Mucosa of stomach (tissue), 1 donor: ENCODE results near the gene PTBP3.
"Not testable (repeated sequence)": the region's sequence is repeated elsewhere in the genome, so short reads cannot be mapped to it uniquely, and the experiment has no call there.

Experiments
- H3K27me3 ChIP-seq: one replicate; pipeline ENCODE4 v1.7.0; 2013; ENCODE audit warnings: mild to moderate bottlenecking, low read length; ENCODE audit not compliant: control insufficient read depth, insufficient read depth
- H3K36me3 ChIP-seq: one replicate; pipeline ENCODE4 v1.7.0; 2013; ENCODE audit warnings: low read length; ENCODE audit not compliant: control insufficient read depth, insufficient read depth
- H3K4me1 ChIP-seq: one replicate; pipeline ENCODE4 v1.7.0; 2013; ENCODE audit warnings: mild to moderate bottlenecking, low read length; ENCODE audit not compliant: control insufficient read depth, insufficient read depth
- H3K4me3 ChIP-seq: one replicate; pipeline ENCODE4 v1.7.0; 2013; ENCODE audit warnings: low read length
- H3K9ac ChIP-seq: one replicate; pipeline ENCODE4 v1.7.0; 2013; ENCODE audit warnings: mild to moderate bottlenecking, low read length, moderate library complexity
- H3K9me3 ChIP-seq: one replicate; pipeline ENCODE4 v1.7.0; 2013; ENCODE audit warnings: mild to moderate bottlenecking, low read length, moderate library complexity; ENCODE audit not compliant: control insufficient read depth
- donor health status: Pancreatic carcinoma.

PTBP3 gene

DNA sequence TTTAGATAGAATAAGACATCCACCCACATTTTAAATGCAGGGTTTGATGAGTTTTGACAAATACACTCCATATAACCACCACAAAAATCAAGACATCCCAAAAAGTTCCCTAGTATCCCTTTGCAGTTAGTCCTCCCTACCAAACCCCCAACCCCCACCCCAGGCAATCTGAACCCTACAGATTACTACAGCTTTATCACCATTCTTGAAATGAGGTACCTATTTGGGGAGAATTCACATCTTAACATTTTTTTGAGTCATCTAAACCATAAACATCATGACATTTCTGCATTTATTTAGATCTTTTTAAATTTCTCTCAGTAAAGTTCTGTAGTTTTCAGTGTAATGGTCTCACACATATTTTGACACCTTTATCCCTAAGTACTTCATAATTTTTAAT, 53.9 kb downstream of the PTBP3 start:
- Histone ChIP-seq H3K9me3 (no peaks in the 10 kb centered on the region), H3K4me1 (peaks cover 4% of the 10 kb centered on the region), H3K36me3 (no peaks in the 10 kb centered on the region), H3K9ac (no peak overlapping the region), H3K4me3 (no peak overlapping the region), H3K27me3 (no peaks in the 10 kb centered on the region)

DNA sequence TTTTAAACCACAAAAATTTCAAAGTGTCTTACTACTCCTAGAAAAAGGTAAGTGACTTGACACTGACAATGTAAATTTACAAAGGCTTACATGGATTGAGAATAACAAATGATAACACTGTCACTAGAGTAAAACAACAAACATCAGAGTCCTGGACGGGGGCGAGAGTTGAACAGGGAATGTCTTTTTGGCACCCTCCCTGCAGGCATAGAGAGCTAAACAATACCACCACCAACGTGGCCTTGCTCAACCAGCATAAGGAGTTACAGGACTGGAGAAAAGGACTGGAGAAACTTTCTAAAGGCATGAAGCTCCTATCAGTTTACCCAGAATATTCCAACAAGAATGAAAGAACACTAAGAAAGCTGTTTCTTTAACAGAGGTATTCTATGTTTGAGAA, 55.3 kb downstream of the PTBP3 start:
- H3K27me3 ChIP-seq, result no peaks in the 10 kb centered on the region
- H3K36me3 ChIP-seq, result no peaks in the 10 kb centered on the region
- no peak overlapping the region for H3K9ac ChIP-seq
- H3K4me3 ChIP-seq, result no peak overlapping the region
- H3K4me1 ChIP-seq, result peaks cover 4% of the 10 kb centered on the region
- no peaks in the 10 kb centered on the region for H3K9me3 ChIP-seq

DNA sequence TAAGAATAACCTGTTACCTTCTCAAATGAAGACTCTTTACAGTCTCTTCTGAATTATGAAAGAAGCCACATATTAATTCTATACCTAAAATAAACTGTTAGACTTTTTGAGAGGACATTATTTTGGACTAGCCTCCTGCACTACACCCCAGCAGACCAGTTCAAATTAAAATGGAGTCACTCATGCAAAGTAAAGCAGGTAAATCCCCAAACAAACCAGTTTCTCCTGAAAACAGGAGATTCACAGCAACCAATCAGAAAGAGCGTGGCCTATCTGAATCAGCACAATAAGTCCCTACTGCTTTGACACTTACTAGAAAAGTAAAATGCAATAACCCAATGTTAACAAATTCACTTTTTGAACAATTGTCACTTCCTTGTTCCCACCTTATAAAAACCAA, 58.8 kb downstream of the PTBP3 start:
- Histone ChIP-seq H3K4me3 (no peak overlapping the region), H3K36me3 (no peaks in the 10 kb centered on the region), H3K9ac (no peak overlapping the region), H3K9me3 (no peaks in the 10 kb centered on the region), H3K4me1 (peaks cover 21% of the 10 kb centered on the region), H3K27me3 (no peaks in the 10 kb centered on the region)

DNA sequence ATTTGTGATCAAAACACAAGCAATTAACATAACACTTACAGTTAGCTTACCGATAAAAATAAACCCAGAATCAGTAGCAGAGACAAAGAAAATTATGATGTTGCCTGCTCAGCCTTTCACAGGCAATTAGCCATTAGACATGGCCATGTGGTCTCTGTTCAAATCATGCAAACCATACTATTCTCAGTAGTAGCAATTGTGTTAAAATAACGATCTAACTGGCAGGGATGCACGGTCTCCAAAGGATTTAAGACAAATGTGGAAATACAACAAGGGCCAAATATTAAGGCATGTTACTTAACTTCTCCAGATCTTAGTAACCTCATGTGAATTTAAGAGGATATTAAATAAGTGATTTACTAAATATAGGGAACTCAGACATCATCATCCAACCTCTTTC, 59.5 kb downstream of the PTBP3 start:
- peaks cover 21% of the 10 kb centered on the region for H3K4me1 ChIP-seq
- H3K9me3 ChIP-seq, result no peaks in the 10 kb centered on the region
- H3K36me3 ChIP-seq, result no peaks in the 10 kb centered on the region
- H3K27me3 ChIP-seq, result no peaks in the 10 kb centered on the region
- no peak overlapping the region for H3K4me3 ChIP-seq
- H3K9ac ChIP-seq, result no peak overlapping the region

DNA sequence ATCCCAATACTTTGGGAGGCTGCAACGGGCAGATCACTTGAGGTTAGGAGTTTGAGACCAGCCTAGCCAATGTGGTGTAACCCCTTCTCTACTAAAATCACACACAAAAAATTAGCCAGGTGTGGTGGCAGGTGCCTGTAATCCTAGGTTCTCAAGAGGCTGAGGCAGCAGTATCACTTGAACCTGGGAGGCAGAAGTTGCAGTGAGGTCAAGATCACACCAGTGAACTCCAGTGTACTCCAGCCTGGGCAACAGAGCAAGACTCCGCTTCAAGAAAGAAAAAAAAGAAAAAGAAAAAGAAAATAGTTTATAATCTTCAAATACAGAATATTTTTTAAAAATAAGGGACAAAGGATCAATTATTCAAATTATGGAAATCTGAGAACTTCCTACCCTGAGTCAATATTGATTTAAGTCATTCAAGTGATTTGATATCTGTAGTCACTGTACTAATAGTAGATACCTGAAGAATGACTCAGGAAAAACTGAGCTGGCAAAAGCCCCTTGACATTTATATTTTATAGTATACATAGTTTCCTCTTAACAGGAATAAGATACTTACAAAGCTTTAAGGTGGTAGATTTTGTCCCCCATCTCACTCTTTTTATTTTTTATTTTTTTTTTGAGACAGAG, 61.8 kb downstream of the PTBP3 start:
- Histone ChIP-seq H3K4me1 (peaks cover 17% of the 10 kb centered on the region), H3K36me3 (no peaks in the 10 kb centered on the region), H3K27me3 (no peaks in the 10 kb centered on the region), H3K9me3 (no peaks in the 10 kb centered on the region), H3K9ac (no peak overlapping the region), H3K4me3 (no peak overlapping the region)

DNA sequence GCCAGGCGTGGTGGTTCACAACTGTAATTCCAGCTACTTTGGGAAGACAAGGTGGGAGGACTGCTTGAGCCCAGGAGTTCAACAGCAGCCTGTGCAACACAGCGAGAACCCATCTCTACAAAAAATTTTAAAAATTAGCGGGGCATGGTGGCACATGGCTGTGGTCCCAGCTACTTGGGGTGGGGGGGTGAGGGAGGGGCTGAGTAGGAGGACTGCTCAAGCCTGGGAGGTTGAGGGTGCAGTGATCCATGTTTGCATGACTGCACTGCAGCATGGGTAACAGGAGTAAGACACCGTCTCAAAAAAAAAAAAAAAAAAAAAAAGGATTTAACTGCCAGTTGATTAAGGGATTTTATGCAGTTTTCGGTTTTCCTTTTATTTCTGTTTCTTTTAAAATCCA, 65.0 kb downstream of the PTBP3 start:
- H3K4me1 ChIP-seq, result peaks cover 17% of the 10 kb centered on the region
- H3K36me3 ChIP-seq, result no peaks in the 10 kb centered on the region
- H3K9me3 ChIP-seq, result no peaks in the 10 kb centered on the region
- no peak overlapping the region for H3K4me3 ChIP-seq
- no peak overlapping the region for H3K9ac ChIP-seq
- no peaks in the 10 kb centered on the region for H3K27me3 ChIP-seq

DNA sequence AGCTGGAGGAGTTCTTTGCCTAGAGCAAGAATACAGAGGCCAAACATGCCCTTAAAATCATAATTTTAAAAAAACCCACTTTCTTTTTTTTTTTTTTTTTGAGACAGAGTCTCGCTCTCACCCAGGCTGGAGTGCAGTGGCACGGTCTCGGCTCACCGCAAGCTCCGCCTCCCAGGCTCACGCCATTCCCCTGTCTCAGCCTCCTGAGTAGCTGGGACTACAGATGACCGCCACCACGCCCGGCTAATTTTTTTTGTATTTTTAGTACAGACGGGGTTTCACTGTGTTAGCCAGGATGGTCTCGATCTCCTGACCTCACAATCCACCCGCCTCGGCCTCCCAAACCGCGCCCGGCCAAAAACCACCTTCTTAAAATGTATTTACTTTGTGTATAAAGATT, 66.3 kb downstream of the PTBP3 start:
- not testable (repeated sequence) for H3K27me3 ChIP-seq, H3K9me3 ChIP-seq, H3K9ac ChIP-seq, H3K36me3 ChIP-seq, H3K4me3 ChIP-seq
- peaks cover 12% of the 10 kb centered on the region for H3K4me1 ChIP-seq

DNA sequence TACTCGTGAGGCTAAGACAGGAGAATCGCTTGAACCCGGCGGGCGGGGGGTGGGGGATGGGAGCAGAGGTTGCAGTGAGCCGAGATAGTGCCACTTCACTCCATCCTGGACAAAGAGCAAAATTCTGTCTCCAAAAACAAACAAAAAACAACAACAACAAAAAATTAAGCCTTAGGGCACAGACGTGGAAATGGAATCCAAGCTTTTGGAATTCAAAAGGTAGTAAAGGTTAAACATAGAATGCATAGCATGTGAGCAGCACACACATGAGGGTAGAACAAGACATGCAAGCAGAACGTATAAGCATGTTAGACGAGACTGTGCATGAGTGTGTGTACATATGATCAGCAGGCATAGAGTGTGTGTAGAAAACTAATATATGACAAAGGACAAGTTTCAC, 68.0 kb downstream of the PTBP3 start:
- Histone ChIP-seq H3K4me3 (no peak overlapping the region), H3K9ac (no peak overlapping the region), H3K4me1 (no peaks in the 10 kb centered on the region), H3K9me3 (no peaks in the 10 kb centered on the region), H3K36me3 (peaks cover 1% of the 10 kb centered on the region), H3K27me3 (no peaks in the 10 kb centered on the region)

DNA sequence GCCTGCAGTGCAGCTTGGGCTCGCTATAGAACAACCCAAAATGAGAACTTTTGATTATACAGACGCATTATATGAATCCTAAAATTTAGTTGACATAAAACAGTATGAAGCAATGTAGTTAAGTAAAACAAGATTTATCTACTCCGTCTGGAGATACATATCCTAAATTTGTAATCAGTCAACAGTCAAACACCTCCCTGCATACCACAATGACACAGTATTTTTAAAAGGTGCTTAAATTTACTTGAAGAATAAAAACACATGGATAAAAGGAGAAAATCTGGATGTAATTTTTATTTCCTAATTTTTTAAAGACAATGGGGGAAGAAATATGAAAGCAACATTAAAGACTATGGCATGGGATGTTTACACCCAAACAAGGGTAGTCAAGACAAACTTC, 70.8 kb downstream of the PTBP3 start:
- no peaks in the 10 kb centered on the region for H3K4me1 ChIP-seq
- H3K27me3 ChIP-seq, result no peaks in the 10 kb centered on the region
- H3K4me3 ChIP-seq, result no peak overlapping the region
- H3K36me3 ChIP-seq, result peaks cover 3% of the 10 kb centered on the region
- no peak overlapping the region for H3K9ac ChIP-seq
- no peaks in the 10 kb centered on the region for H3K9me3 ChIP-seq

DNA sequence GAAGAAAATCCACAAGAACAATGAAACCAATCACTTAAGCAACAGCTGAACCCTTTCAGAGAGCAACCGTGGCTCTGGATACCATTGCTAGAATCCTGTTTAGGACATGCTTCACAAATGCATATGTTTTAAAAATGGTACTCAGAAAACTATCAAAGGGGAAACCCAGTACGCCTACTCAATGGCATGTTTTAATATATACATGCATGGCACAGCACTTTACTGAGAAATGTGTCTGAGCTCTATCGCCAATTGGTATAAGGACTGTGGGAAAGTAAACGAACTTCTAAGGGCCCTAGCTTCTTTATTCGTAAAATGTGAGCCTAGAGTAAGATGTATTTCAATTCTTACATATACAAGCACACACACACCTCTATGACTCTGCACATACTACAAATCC, 72.3 kb downstream of the PTBP3 start:
- Histone ChIP-seq H3K27me3 (no peaks in the 10 kb centered on the region), H3K36me3 (peaks cover 3% of the 10 kb centered on the region), H3K4me3 (no peak overlapping the region), H3K9me3 (no peaks in the 10 kb centered on the region), H3K9ac (no peak overlapping the region), H3K4me1 (no peaks in the 10 kb centered on the region)

DNA sequence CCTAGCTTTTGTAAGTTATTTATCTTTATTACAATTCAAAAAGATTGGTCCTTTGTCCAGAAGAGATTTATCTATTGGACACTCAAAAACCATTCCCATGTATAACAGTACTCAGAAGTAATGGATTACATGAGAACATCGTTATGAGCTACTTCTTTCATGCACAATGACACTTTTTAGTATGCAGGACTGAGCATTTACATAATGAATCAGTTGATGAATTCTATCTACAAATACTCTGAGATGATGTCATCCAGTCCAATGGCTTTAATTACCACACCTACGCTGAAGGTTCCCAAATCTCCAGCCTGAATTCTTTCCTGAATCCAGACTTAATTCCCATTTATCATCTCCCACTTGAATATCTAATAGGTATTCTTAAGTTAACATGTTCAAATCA, 75.3 kb downstream of the PTBP3 start:
- Histone ChIP-seq H3K27me3 (no peaks in the 10 kb centered on the region), H3K9me3 (no peaks in the 10 kb centered on the region), H3K4me1 (no peaks in the 10 kb centered on the region), H3K36me3 (peaks cover 3% of the 10 kb centered on the region), H3K4me3 (no peak overlapping the region), H3K9ac (no peak overlapping the region)

DNA sequence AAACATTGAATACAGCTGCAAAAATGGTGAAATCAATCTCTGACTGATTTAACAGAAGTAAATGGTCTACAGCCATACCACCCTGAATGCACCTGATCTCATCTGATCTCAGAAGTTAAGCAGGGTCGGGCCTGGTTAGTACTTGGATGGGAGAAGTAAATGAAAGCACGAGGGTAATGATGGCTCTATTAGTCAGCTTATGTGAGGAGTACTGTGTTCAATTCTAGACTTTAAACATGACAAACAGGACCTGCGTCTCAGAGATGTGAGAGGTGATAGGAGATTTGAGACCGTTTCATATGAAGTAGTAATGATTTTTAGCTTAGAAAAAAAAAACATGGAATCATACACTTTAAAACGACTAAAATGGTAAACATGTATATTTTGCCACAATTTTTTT, 81.2 kb downstream of the PTBP3 start:
- Histone ChIP-seq H3K4me3 (no peak overlapping the region), H3K27me3 (no peaks in the 10 kb centered on the region), H3K9me3 (no peaks in the 10 kb centered on the region), H3K4me1 (no peaks in the 10 kb centered on the region), H3K9ac (no peak overlapping the region), H3K36me3 (no peaks in the 10 kb centered on the region)

DNA sequence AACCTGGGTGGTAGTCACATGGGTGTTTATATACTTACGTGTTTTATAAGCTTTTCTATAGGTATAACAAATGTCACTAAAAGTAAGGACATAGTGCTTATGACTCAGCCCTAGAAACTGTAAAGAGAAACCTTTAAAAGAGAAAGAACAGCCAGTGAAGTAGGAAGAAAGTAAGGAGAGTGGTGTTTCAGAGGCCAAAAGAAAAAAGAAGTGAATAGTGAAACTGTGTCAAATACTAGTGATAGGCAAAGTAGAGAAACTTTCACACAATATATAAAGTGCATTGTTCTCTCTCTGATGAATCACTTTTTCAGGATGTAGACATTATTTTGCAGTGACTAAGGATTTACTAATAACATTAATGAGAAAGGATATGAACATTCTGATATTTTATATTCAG, 84.1 kb downstream of the PTBP3 start:
- Histone ChIP-seq H3K4me1 (no peaks in the 10 kb centered on the region), H3K36me3 (no peaks in the 10 kb centered on the region), H3K9me3 (no peaks in the 10 kb centered on the region), H3K9ac (no peak overlapping the region), H3K27me3 (no peaks in the 10 kb centered on the region), H3K4me3 (no peak overlapping the region)
